Epidermal melanocyte (primary cell): ENCODE results near the gene FTSJ1.
A peak's percentile ranks its signal among the peaks of the same experiment; 100 is the strongest.
"Not testable (repeated sequence)": the region's sequence is repeated elsewhere in the genome, so short reads cannot be mapped to it uniquely, and the experiment has no call there.

Experiments
- DNase-seq: peaks from one replicate; pipeline ENCODE4 v3.0.0; 2011; ENCODE audit warnings: low spot score; ENCODE audit not compliant: insufficient read length

FTSJ1 gene

GRCh38 chrX:48521353-48522243, 45.6 kb downstream of the FTSJ1 start, which contains the start of gene EBP:
TSS of gene EBP (plus strand) at chrX:48521808. CDS start at chrX:48523772, 1,964 bp downstream.
- peak; percentile 90 for DNase-seq

GRCh38 chrX:48522291-48522690, 46.3 kb downstream of the FTSJ1 start:
- no peak for DNase-seq

DNA sequence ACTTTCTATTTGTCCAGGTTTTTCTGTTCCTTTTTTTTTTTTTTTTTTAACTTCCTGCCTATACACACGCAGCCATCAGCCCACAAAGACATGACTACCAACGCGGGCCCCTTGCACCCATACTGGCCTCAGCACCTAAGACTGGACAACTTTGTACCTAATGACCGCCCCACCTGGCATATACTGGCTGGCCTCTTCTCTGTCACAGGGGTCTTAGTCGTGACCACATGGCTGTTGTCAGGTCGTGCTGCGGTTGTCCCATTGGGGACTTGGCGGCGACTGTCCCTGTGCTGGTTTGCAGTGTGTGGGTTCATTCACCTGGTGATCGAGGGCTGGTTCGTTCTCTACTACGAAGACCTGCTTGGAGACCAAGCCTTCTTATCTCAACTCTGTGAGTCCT, 47.7 kb downstream of the FTSJ1 start:
- DNase-seq: no peak

GRCh38 chrX:48525853-48526252, 49.9 kb downstream of the FTSJ1 start:
- DNase-seq: not testable (repeated sequence)

DNA sequence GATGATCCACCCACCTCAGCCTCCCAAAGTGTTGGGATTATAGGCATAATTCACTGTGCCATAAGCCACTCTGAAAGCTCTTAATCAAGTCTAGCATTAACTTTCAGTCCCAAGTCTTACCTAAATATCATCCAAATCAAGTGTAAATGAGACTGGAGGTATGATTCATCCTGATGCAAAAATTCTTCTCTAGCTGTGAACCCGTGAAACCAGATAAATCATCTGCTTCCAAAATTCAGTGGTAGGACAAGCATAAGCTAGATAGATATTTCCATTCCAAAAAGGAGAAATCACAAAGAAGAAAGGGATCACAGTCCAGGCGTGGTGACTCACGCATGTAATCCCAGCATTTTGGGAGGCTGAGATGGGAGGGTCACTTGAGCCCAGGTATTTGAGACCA, 54.7 kb downstream of the FTSJ1 start:
- DNase-seq: no peak

GRCh38 chrX:48531358-48531959, 55.5 kb downstream of the FTSJ1 start:
- no peak for DNase-seq

DNA sequence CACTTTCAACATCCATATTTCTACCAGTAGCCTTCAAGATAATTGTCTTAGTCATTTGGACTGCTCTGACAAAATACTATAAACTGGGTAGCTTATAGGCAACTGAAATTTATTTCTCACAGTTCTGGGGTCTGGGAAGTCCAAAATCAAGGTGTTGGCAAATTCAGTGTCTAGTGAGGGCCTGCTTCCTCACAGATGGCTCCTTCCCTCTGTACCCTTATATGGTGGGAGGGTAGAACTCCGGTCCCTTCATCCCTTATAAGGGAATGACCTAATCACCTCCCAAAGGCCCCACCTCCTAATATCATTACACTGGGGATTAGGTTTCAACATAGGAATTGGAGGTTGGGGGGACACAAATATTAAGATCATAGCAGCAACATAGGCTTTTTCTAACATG, 56.2 kb downstream of the FTSJ1 start:
- DNase-seq: no peak

- DNase-seq: no peak
Observed at GRCh38 chrX:48533165-48533564, 57.2 kb downstream of the FTSJ1 start.
